HepG2 (cell line): ENCODE results near the gene RAPGEF6.

Source experiments
- ATF2 ChIP-seq: sonication (generic); formaldehyde crosslinking; IDR thresholded peaks from 2 replicates; pipeline ENCODE4 v1.4.0; 2020; ENCODE audit warnings: missing genetic modification reagents
- SOX13 ChIP-seq, 3 experiments: fragments of 450-650 bp in 1 of 3; sonication (generic) in 1 of 3; formaldehyde crosslinking in 1 of 3; IDR thresholded peaks in 2 of 3; conservative IDR thresholded peaks in 1 of 3; 2 replicates each; pipeline versions ENCODE4 v1.5.0 to v1.6.1; 2016 to 2020; ENCODE audit warnings: antibody characterized with exemption in 1 of 3, mild to moderate bottlenecking in 1 of 3, missing compliant biosample characterization in 1 of 3, missing genetic modification reagents in 1 of 3, moderate library complexity in 1 of 3

DNA sequence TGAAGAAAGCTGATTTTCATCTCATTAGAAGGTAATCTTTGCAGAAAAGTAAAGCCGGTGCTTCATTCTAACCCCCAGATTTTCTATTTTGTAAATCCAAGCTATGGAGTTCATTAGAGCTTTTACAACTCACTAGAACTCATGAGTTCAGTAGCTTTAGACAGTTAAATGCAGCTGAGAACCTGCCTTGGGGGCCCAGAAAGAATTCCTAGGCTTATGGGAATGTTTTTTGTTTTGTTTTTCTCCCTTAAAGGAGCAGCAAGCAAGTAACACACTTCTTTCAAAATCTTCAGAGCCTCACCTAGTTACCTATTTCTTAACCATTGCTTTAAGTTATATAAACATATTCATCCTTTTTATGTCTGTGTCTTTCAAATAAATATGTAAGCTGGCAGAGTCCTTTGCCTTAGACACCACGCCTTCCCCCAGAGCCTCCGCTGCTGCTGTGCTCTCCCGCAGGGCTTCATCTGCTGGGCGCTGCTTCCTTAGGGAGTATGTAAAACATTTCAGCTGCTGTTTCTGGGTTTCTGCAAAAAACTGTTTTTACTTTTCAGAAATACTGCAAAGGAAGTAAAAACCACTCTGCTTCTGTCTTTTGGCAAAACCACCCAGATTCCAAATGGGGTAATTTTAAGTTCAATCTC lies 238.3 kb downstream of the RAPGEF6 start:
- TF ChIP-seq SOX13 (IDR thresholded peaks at IDR 0.05), result no peak
- no peak for TF ChIP-seq SOX13 (CRISPR knock-in tag; conservative IDR thresholded peaks at IDR 0.05 in 1 of 2, IDR thresholded peaks at IDR 0.05 in 1 of 2)
- TF ChIP-seq ATF2 (CRISPR knock-in tag), result no peak
